ENCODE results near the gene MYBPC1. TPM values are rescaled to one million over a fixed set of nuclear protein-coding genes. Genes with fewer than 3 reads are reported as not detected.

The MYBPC1 gene
- total RNA-seq, 4 donors from 2014 or later, result 2,958 to 5,874 (median 4,932) TPM

DNA sequence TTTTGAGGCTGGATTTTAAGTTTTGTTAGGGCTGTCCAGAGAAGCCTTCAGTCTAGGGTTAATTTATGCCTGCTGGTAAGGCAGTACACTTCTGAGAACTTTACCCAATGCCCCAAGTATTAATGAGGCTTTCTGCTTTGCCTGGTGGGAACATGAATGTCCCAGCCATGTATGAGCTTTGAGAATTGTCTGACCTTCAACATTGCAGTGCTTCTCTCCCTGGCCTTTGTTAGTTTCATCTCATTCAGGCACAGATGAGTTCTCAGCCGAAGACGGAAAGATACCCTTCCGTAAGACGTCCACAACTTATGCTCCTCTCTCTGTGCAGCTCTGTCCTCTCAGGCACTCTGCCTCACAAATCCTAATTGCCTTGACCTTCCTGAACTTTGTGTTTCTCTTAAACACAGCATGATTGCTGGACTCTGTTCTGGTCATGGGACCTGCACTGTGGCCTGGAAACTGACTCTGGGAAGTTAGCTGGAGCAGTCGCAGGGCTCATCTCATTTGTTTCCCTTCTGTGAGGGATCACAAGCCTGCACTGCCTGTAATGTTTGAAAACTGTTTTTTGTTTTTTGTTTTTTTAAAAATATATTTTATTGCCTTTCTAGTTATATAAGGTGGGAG is 118.4 kb downstream of the MYBPC1 start:
- H3K27ac ChIP-seq, result peak overlapping the region; percentile 59 to 80 (median 61)

DNA sequence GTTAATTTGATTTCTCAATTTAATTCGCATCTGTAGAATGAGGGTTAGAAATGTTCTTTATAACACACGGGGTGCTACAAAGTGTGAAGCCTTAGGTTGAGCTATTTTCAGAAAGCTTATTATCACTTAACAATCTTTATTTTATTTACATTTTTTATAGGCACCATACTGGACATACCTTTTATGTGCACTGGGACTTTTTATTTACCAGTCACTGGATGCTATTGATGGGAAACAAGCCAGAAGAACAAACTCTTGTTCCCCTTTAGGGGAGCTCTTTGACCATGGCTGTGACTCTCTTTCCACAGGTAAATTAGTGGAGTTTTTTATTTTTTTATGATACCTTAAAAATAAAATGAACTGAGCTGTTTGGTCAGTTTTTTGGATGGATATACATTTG is 119.2 kb downstream of the MYBPC1 start:
- TF ChIP-seq, protein P1, sequence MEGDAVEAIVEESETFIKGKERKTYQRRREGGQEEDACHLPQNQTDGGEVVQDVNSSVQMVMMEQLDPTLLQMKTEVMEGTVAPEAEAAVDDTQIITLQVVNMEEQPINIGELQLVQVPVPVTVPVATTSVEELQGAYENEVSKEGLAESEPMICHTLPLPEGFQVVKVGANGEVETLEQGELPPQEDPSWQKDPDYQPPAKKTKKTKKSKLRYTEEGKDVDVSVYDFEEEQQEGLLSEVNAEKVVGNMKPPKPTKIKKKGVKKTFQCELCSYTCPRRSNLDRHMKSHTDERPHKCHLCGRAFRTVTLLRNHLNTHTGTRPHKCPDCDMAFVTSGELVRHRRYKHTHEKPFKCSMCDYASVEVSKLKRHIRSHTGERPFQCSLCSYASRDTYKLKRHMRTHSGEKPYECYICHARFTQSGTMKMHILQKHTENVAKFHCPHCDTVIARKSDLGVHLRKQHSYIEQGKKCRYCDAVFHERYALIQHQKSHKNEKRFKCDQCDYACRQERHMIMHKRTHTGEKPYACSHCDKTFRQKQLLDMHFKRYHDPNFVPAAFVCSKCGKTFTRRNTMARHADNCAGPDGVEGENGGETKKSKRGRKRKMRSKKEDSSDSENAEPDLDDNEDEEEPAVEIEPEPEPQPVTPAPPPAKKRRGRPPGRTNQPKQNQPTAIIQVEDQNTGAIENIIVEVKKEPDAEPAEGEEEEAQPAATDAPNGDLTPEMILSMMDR (IDR thresholded peaks at IDR 0.05 in 4 of 5, conservative IDR thresholded peaks at IDR 0.05 in 1 of 5), result no peak
- no peak for TF ChIP-seq POLR2A (IDR thresholded peaks at IDR 0.05)
- intact Hi-C loops (cut with DNase I; ENCODE audit: low total_unique reads) (no loop called here), in situ Hi-C loops (cut with MboI; ENCODE audit: low sequenced_read_pairs in 4 of 4) (no loop called here)
- Histone ChIP-seq H3K4me3 (no peak overlapping the region), H3K36me3 (no peaks in the 10 kb centered on the region), H3K4me1 (peaks cover 19% of the 10 kb centered on the region in 2 donors), H3K27me3 (no peaks in the 10 kb centered on the region), H3K9me3 (no peaks in the 10 kb centered on the region), H3K27ac (peak overlapping the region; percentile 59 to 80 (median 61))
- ATAC-seq (no peak), DNase-seq (no peak)

More for the DNA sequence above, 118.4 kb downstream of the MYBPC1 start:
- intact Hi-C loops (cut with DNase I; ENCODE audit: low total_unique reads) (no loop called here), in situ Hi-C loops (cut with MboI; ENCODE audit: low sequenced_read_pairs in 4 of 4) (no loop called here)
- H3K4me3 ChIP-seq, result no peak overlapping the region
- H3K4me1 ChIP-seq, result peaks cover 19% of the 10 kb centered on the region in 2 donors
- ATAC-seq (peak; percentile 87 to 91), DNase-seq (peak; percentile 62 to 64)
- TF ChIP-seq, protein P1 (IDR thresholded peaks at IDR 0.05 in 4 of 5, conservative IDR thresholded peaks at IDR 0.05 in 1 of 5), result no peak
- TF ChIP-seq POLR2A (IDR thresholded peaks at IDR 0.05), result no peak
- H3K9me3 ChIP-seq, result no peaks in the 10 kb centered on the region
- no peaks in the 10 kb centered on the region for H3K27me3 ChIP-seq
- H3K36me3 ChIP-seq, result no peaks in the 10 kb centered on the region

DNA sequence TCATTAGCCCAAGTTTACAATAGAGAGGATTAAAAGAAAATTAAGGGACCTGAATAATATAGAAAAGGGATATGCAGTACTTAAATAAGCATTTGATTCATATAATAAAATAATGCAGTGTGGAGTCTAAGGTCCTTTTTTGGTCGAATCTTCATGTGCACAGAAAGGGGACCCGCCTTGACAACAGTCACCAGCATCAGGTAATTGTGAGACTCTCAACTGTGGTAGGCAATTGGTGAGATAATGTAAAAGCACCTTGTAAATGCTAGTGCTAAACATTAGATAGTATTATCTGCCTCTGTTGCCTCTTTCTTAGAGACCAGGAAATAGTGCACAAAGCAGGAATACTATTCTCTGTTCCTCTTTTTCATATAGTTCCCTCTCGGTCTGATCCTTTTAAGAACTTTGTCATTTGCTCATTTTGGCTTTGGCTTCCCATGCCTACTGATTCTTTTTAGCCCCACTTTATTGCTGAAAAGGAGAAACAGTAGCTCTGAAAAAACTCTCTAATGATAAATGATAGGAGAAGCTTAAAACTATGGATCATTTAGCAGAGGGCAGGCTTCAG is 120.2 kb downstream of the MYBPC1 start:
- H3K27me3 ChIP-seq, result no peaks in the 10 kb centered on the region
- peaks cover 19% of the 10 kb centered on the region in 2 donors for H3K4me1 ChIP-seq
- no peak overlapping the region for H3K27ac ChIP-seq
- no peaks in the 10 kb centered on the region for H3K9me3 ChIP-seq
- H3K4me3 ChIP-seq, result no peak overlapping the region
- no peak for ATAC-seq
- TF ChIP-seq POLR2A (IDR thresholded peaks at IDR 0.05), result no peak
- TF ChIP-seq, protein P1 (IDR thresholded peaks at IDR 0.05 in 4 of 5, conservative IDR thresholded peaks at IDR 0.05 in 1 of 5), result no peak
- in situ Hi-C loops (cut with MboI; ENCODE audit: low sequenced_read_pairs in 4 of 4), result no loop called here
- DNase-seq, result no peak
- intact Hi-C loops (cut with DNase I; ENCODE audit: low total_unique reads), result no loop called here
- H3K36me3 ChIP-seq, result no peaks in the 10 kb centered on the region

DNA sequence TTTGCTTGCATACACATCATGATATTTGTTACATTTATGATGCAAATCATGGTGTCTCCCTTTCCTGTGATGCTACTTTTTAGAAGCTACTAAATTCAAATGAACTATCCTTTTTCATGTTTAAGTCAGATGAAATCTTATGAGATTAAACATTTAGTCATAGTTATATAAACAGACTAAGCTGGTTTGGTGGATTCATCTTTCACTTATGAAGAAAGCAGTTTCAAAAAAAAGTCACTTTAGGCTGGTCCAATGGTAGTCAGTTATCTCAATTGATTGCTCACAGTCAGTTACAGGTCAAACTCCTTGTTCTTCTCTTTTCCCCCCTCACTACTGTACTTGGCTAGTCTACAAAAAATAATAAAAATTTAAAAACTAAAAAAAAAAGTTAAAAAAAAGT is 124.8 kb downstream of the MYBPC1 start:
- no peak for TF ChIP-seq POLR2A (IDR thresholded peaks at IDR 0.05)
- TF ChIP-seq, protein P1 (IDR thresholded peaks at IDR 0.05 in 4 of 5, conservative IDR thresholded peaks at IDR 0.05 in 1 of 5), result no peak
- intact Hi-C loops (cut with DNase I; ENCODE audit: low total_unique reads), result no loop called here
- in situ Hi-C loops (cut with MboI; ENCODE audit: low sequenced_read_pairs in 4 of 4), result no loop called here
- ATAC-seq, result no peak
- Histone ChIP-seq H3K9me3 (no peaks in the 10 kb centered on the region), H3K27ac (no peak overlapping the region), H3K36me3 (peaks cover 0 to under 1% of the 10 kb centered on the region in 2 donors), H3K4me3 (no peak overlapping the region), H3K27me3 (no peaks in the 10 kb centered on the region), H3K4me1 (no peaks in the 10 kb centered on the region)
- no peak for DNase-seq
